ENCODE results near the gene METTL6. TPM values are rescaled to one million over a fixed set of nuclear protein-coding genes. Genes with fewer than 3 reads are reported as not detected.

The METTL6 gene
- total RNA-seq, 1 donor from 2014 or later, result 4.7 TPM

GRCh38 chr3:15375461-15376000 is 51.8 kb downstream of the METTL6 start:
- ATAC-seq, result no peak
- DNase-seq (ENCODE audit: low spot score), result no peak

- ATAC-seq (no peak), DNase-seq (ENCODE audit: low spot score) (no peak)
These were observed 54.4 kb downstream of the METTL6 start for GRCh38 chr3:15372918-15373317.

- ATAC-seq (no peak), DNase-seq (ENCODE audit: low spot score) (no peak)
These were observed 58.7 kb downstream of the METTL6 start for GRCh38 chr3:15368561-15369135.

- no peak for ATAC-seq
- no peak for DNase-seq (ENCODE audit: low spot score)
These were observed 60.3 kb downstream of the METTL6 start for GRCh38 chr3:15367059-15367458.

- peak; percentile 42 for ATAC-seq
These were observed 63.3 kb downstream of the METTL6 start for GRCh38 chr3:15364078-15364477.

GRCh38 chr3:15361494-15362214 is 65.7 kb downstream of the METTL6 start:
- DNase-seq (ENCODE audit: low spot score) (no peak), ATAC-seq (peak; percentile 29)

More at GRCh38 chr3:15364078-15364477, 63.3 kb downstream of the METTL6 start:
- DNase-seq (ENCODE audit: low spot score), result peak; percentile 82

- DNase-seq (ENCODE audit: low spot score) (no peak), ATAC-seq (no peak)
These were observed 66.4 kb downstream of the METTL6 start for GRCh38 chr3:15360788-15361493.

Other genes starting within 250 kb of the METTL6 start
- gene CAPN7, start 221.3 kb downstream of the METTL6 start, total RNA-seq, result 26.8 TPM
- gene SH3BP5, start 95.0 kb downstream of the METTL6 start, total RNA-seq, result 10.5 TPM
- 11.6 TPM for gene EAF1, start 54 bp upstream of the METTL6 start, total RNA-seq
- 1.3 TPM for gene COLQ, start 94.2 kb upstream of the METTL6 start, total RNA-seq
- 45.2 TPM for gene HACL1, start 174.0 kb upstream of the METTL6 start, total RNA-seq
- gene BTD, start 174.2 kb upstream of the METTL6 start, total RNA-seq, result 57.4 TPM